ENCODE measurements around the gene TF.

Gene TF

DNA sequence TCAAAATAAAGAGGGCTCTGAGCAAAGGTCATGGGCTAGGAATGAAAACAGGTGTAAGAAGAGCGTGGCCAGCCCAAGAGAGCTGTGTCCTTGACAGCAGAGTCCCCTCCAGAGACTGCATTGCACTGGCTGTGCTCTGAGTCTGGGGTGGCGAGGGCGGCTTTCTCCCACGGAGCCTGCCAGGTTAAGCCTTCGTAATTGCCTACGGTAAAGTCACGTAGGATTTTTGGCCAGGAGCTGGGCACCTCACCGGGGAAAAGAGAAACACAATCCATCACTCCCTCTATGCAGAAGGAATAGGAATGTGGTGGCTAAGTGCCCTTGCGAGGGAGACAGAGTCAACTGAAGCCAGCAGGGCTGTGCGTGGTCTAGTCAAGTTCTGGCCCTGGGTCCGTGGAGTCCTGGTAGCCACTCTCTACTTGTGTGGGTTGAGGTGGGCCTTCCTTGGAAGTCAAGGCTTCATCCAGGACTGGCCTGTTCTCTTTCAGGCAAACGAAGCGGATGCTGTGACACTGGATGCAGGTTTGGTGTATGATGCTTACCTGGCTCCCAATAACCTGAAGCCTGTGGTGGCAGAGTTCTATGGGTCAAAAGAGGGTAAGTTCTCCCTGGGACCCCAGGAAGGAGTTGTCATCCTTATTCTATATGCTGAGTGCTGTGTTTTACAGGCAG is 7.0 kb downstream of the TF start:
- Histone ChIP-seq H3K4me1 (no peaks in the 10 kb centered on the region), H3K27me3 (no peaks in the 10 kb centered on the region), H3K27ac (no peak overlapping the region), H3K9me3 (no peaks in the 10 kb centered on the region), H3K36me3 (no peaks in the 10 kb centered on the region), H3K4me3 (no peak overlapping the region)
- no peak for DNase-seq
- intact Hi-C loops (cut with DNase I; ENCODE audit: low total_unique reads) = no loop called here
- TF ChIP-seq, protein P1, sequence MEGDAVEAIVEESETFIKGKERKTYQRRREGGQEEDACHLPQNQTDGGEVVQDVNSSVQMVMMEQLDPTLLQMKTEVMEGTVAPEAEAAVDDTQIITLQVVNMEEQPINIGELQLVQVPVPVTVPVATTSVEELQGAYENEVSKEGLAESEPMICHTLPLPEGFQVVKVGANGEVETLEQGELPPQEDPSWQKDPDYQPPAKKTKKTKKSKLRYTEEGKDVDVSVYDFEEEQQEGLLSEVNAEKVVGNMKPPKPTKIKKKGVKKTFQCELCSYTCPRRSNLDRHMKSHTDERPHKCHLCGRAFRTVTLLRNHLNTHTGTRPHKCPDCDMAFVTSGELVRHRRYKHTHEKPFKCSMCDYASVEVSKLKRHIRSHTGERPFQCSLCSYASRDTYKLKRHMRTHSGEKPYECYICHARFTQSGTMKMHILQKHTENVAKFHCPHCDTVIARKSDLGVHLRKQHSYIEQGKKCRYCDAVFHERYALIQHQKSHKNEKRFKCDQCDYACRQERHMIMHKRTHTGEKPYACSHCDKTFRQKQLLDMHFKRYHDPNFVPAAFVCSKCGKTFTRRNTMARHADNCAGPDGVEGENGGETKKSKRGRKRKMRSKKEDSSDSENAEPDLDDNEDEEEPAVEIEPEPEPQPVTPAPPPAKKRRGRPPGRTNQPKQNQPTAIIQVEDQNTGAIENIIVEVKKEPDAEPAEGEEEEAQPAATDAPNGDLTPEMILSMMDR (IDR thresholded peaks at IDR 0.05) = no peak

DNA sequence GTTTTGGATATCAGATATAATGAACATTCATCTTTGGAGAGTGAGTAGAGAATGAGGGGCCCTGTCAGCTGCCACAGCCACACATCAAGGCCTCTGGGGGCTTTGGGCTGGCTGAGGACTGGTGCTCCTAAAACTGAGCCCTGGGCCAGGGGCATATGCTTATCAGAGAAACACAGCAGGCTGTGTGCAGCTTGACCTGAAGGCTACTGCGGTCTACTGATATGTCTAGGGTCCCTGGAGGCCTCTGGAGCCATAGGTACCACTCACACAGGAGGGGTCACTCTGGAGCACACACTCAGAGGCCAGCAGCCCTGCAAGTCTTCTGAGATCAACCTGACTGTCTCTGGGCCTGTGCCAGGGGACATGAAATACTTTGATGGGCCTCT is 7.6 kb downstream of the TF start:
- Histone ChIP-seq H3K4me1 (no peaks in the 10 kb centered on the region), H3K27me3 (no peaks in the 10 kb centered on the region), H3K27ac (no peak overlapping the region), H3K9me3 (no peaks in the 10 kb centered on the region), H3K4me3 (no peak overlapping the region), H3K36me3 (no peaks in the 10 kb centered on the region)
- TF ChIP-seq, protein P1 (IDR thresholded peaks at IDR 0.05) = no peak
- intact Hi-C loops (cut with DNase I; ENCODE audit: low total_unique reads) = no loop called here
- no peak for DNase-seq

DNA sequence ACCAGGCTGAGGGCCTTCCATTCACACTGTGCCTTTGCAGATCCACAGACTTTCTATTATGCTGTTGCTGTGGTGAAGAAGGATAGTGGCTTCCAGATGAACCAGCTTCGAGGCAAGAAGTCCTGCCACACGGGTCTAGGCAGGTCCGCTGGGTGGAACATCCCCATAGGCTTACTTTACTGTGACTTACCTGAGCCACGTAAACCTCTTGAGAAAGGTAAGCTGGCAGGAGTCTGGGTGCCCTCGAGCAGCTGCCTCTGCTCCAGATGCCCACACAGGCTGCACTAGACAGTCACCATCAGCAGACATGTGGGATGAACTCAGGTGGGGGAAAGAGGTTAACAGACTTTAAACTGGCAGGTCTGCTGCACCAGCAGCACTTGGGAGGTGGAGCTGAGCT is 8.3 kb downstream of the TF start:
- Histone ChIP-seq H3K4me3 (no peak overlapping the region), H3K27ac (no peak overlapping the region), H3K9me3 (no peaks in the 10 kb centered on the region), H3K36me3 (no peaks in the 10 kb centered on the region), H3K27me3 (no peaks in the 10 kb centered on the region), H3K4me1 (no peaks in the 10 kb centered on the region)
- intact Hi-C loops (cut with DNase I; ENCODE audit: low total_unique reads) = no loop called here
- TF ChIP-seq, protein P1 (IDR thresholded peaks at IDR 0.05) = no peak
- no peak for DNase-seq

DNA sequence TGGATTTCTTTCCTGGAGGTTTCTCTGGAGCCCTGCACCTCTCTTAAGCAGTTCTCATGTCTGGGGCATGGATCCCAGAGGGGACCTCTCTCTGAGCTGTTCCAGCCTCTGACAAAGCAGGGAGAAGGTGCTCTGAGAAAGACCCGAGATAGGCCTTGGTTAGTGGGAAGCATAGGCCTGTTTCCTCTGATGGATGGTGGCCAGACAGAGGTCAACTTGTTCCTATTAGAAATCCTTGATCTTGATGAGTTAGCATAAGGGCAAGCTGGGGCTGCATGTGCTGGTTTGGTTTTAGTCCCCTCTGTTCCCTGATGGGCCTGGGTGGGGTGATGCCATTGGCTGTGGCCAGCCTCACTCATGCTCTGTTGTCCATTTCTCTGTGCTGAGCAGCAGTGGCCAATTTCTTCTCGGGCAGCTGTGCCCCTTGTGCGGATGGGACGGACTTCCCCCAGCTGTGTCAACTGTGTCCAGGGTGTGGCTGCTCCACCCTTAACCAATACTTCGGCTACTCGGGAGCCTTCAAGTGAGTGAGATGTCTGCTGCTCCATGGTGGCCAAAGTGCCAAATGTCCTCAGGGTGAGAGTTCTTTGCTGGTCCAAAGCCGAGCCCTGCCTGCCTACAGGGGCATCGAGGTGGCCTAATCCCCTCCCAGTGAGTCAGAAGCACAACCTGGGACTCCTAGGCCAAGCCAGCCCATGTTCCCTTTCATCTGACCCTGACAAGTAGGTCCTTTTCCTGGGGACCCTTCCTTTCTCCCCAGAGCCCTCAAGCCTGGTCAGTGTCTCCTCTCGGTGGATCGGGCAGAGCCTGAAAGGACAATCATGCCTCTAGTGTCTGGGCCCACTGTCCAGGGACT is 9.0 kb downstream of the TF start:
- Histone ChIP-seq H3K9me3 (no peaks in the 10 kb centered on the region), H3K4me1 (no peaks in the 10 kb centered on the region), H3K4me3 (no peak overlapping the region), H3K27ac (no peak overlapping the region), H3K36me3 (no peaks in the 10 kb centered on the region), H3K27me3 (no peaks in the 10 kb centered on the region)
- no peak for DNase-seq
- intact Hi-C loops (cut with DNase I; ENCODE audit: low total_unique reads) = no loop called here
- TF ChIP-seq, protein P1 (IDR thresholded peaks at IDR 0.05) = no peak

DNA sequence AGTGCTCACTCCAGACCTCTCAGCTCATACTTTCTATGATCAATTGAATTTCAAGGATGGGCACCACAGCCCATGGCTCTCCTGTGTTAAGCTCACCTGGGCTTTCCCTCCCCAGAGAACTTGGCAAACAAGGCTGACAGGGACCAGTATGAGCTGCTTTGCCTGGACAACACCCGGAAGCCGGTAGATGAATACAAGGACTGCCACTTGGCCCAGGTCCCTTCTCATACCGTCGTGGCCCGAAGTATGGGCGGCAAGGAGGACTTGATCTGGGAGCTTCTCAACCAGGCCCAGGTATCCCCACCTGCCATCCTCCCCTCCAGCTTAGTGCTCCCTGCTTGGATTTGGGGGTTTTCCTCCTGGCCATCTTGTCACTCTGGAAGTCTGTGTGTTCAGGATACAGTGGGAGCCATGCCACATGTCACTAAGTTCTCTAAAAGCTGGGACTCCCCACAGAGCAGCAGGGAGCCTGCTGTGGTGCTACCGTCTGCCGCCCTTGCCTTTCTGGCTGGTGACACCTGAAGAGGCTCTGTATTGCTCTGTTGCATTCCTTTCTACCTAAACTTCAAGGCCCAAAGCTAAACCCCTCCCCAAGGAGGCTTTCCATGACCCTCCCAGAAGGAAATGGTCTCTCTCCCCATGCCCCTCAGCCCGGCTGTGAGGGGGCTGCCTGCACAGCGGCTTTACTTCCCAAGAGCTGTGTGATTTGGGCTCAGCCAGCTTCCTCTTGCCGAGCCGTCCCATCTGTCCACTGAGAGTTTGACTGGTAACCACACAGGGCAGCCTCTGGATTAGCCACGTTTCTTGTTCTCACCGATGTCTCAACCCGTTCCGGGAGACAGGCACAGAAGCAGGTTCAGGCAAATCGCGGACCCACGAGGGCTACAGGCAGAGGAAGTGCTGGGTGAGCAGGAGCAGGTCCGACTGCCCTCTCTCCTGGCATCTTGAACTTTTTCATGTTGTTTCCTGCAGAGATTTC is 10.8 kb downstream of the TF start:
- H3K9me3 ChIP-seq = no peaks in the 10 kb centered on the region
- intact Hi-C loops (cut with DNase I; ENCODE audit: low total_unique reads) = no loop called here
- H3K4me1 ChIP-seq = no peaks in the 10 kb centered on the region
- H3K36me3 ChIP-seq = no peaks in the 10 kb centered on the region
- no peaks in the 10 kb centered on the region for H3K27me3 ChIP-seq
- H3K4me3 ChIP-seq = no peak overlapping the region
- no peak overlapping the region for H3K27ac ChIP-seq
- no peak for DNase-seq
- TF ChIP-seq, protein P1 (IDR thresholded peaks at IDR 0.05) = no peak
